Mammary epithelial cell (primary cell): ENCODE measurements around the gene TRIOBP.

Experiments used
- CTCF ChIP-seq, 2 donors: IDR thresholded peaks in 1 of 2; conservative IDR thresholded peaks in 1 of 2; 2 replicates each; pipeline ENCODE4 v1.5.1; 2011 to 2012; ENCODE audit warnings: inconsistent platforms in 2 of 2, low read length in 2 of 2, mild to moderate bottlenecking in 2 of 2, control low read depth in 1 of 2, low read depth in 1 of 2; ENCODE audit not compliant: insufficient read depth in 1 of 2; ENCODE audit errors: extremely low read depth in 1 of 2
- EZH2 ChIP-seq: IDR thresholded peaks from 2 replicates; pipeline ENCODE4 v1.6.1; 2012; ENCODE audit warnings: low read length, inconsistent platforms, borderline replicate concordance

- TF ChIP-seq CTCF (conservative IDR thresholded peaks at IDR 0.05 in 1 of 2, IDR thresholded peaks at IDR 0.05 in 1 of 2; ENCODE audit: extremely low read depth in 1 of 2, insufficient read depth in 1 of 2, low read depth in 1 of 2, low read length in 2 of 2) (no peak), EZH2 (no peak)
These were observed 28.8 kb downstream of the TRIOBP start for GRCh38 chr22:37725551-37726240.
